Liver (tissue), 9 donors: Measurements from ENCODE around the gene CRIP1. TPM values are rescaled to one million over a fixed set of nuclear protein-coding genes. Genes with fewer than 3 reads are reported as not detected.
A peak's percentile ranks its signal among the peaks of the same experiment; 100 is the strongest.

Experiments
- DNase-seq: peaks from one replicate; pipeline ENCODE4 v3.0.0-alpha.2; 2017; ENCODE audit warnings: low spot score
- H3K27ac ChIP-seq, 2 donors: one replicate each; pipeline ENCODE4 v1.7.0; 2013; ENCODE audit warnings: inconsistent platforms in 2 of 2, low read length in 2 of 2, control low read depth in 1 of 2, low read depth in 1 of 2, mild to moderate bottlenecking in 1 of 2
- H3K27me3 ChIP-seq, 4 donors: one replicate each; pipeline versions ENCODE4 v1.6.1 to v1.7.0; 2013; ENCODE audit warnings: low read length in 3 of 4, inconsistent platforms in 1 of 4, mild to moderate bottlenecking in 1 of 4, moderate library complexity in 1 of 4; ENCODE audit not compliant: control insufficient read depth in 4 of 4, insufficient read depth in 4 of 4
- H3K36me3 ChIP-seq, 4 donors: one replicate each; pipeline versions ENCODE4 v1.6.1 to v1.7.0; 2013; ENCODE audit warnings: low read length in 3 of 4, mild to moderate bottlenecking in 3 of 4, low read depth in 1 of 4, moderate library complexity in 1 of 4; ENCODE audit not compliant: control insufficient read depth in 4 of 4, insufficient read depth in 3 of 4
- H3K4me1 ChIP-seq, 4 donors: one replicate each; pipeline versions ENCODE4 v1.6.1 to v1.7.0; 2013; ENCODE audit warnings: low read length in 3 of 4, mild to moderate bottlenecking in 3 of 4, moderate library complexity in 1 of 4; ENCODE audit not compliant: control insufficient read depth in 4 of 4, insufficient read depth in 4 of 4
- H3K4me3 ChIP-seq, 3 donors: one replicate each; pipeline versions ENCODE4 v1.6.1 to v1.7.0; 2013; ENCODE audit warnings: low read length in 3 of 3, control low read depth in 1 of 3, low read depth in 1 of 3, mild to moderate bottlenecking in 1 of 3
- H3K9ac ChIP-seq, 2 donors: one replicate each; pipeline ENCODE4 v1.7.0; 2013; ENCODE audit warnings: low read length in 2 of 2, mild to moderate bottlenecking in 2 of 2, moderate library complexity in 2 of 2, control low read depth in 1 of 2, low read depth in 1 of 2
- H3K9me3 ChIP-seq, 4 donors: one replicate each; pipeline versions ENCODE4 v1.6.1 to v1.7.0; 2013; ENCODE audit warnings: low read length in 3 of 4; ENCODE audit not compliant: control insufficient read depth in 4 of 4
- CTCF ChIP-seq: fragments of 150-350 bp; IDR thresholded peaks from 2 replicates; pipeline ENCODE4 v1.5.1; 2017; ENCODE audit warnings: improper control_type of control experiment, low read depth, low read length; ENCODE audit not compliant: missing input control
- EGR1 ChIP-seq, 2 donors: IDR thresholded peaks; 2 replicates each; pipeline ENCODE4 v1.6.1; 2016 to 2018; ENCODE audit warnings: antibody characterized with exemption in 2 of 2, low read depth in 2 of 2
- GABPA ChIP-seq, 2 donors: IDR thresholded peaks in 1 of 2; conservative IDR thresholded peaks in 1 of 2; 2 replicates each; pipeline ENCODE4 v1.6.1; 2016; ENCODE audit warnings: antibody characterized with exemption in 2 of 2, mild to moderate bottlenecking in 1 of 2, moderate library complexity in 1 of 2
- HNF4A ChIP-seq, 2 donors: conservative IDR thresholded peaks; 2 replicates each; pipeline ENCODE4 v1.6.1; 2016; ENCODE audit warnings: antibody characterized with exemption in 2 of 2, mild to moderate bottlenecking in 2 of 2
- HNF4G ChIP-seq: IDR thresholded peaks from 2 replicates; pipeline ENCODE4 v1.6.1; 2016; ENCODE audit warnings: antibody characterized with exemption
- JUND ChIP-seq, 2 donors: IDR thresholded peaks; 2 replicates each; pipeline ENCODE4 v1.6.1; 2016; ENCODE audit warnings: antibody characterized with exemption in 2 of 2
- RAD21 ChIP-seq, 2 donors: IDR thresholded peaks; 2 replicates each; pipeline ENCODE4 v1.6.1; 2016; ENCODE audit warnings: antibody characterized with exemption in 2 of 2, mild to moderate bottlenecking in 2 of 2
- RXRA ChIP-seq, 2 donors: IDR thresholded peaks; 2 replicates each; pipeline ENCODE4 v1.6.1; 2017 to 2018; ENCODE audit warnings: antibody characterized with exemption in 2 of 2, mild to moderate bottlenecking in 1 of 2
- TAF1 ChIP-seq: conservative IDR thresholded peaks from 2 replicates; pipeline ENCODE4 v1.6.1; 2016; ENCODE audit warnings: antibody characterized with exemption, mild to moderate bottlenecking
- YY1 ChIP-seq: IDR thresholded peaks from 2 replicates; pipeline ENCODE4 v1.6.1; 2016; ENCODE audit warnings: antibody characterized with exemption, mild to moderate bottlenecking
- WGBS: extraction: QIAGEN DNeasy Blood & Tissue Kit; methylation state at CpG from one replicate; pipeline ENCODE4 v1.1.7; 2013; 5-methylcytosine and 5-hydroxymethylcytosine counted together
- polyA plus RNA-seq, 2 donors: library from polyadenylated mRNA; stranded (reverse) in 1 of 2; unstranded in 1 of 2; fragments of 200-250 nt in 1 of 2; fragments of >200 nt in 1 of 2; fragmentation: Nextera tagmentation in 1 of 2; extraction: Ambion mirVana in 1 of 2; gene quantifications; one replicate each; pipeline versions ENCODE4 v1.2.1 to v1.2.3, GENCODE V29; 2013 to 2015
- total RNA-seq, 2 donors: library from RNA; depleted of rRNA; stranded (reverse); fragments of >200 nt; gene quantifications; one replicate each; pipeline ENCODE4 v1.2.3, GENCODE V29; 2014
- TF ChIP-seq, protein P1 (sequence below): IDR thresholded peaks from 2 replicates; pipeline ENCODE4 v1.6.1; 2016; ENCODE audit warnings: antibody characterized with exemption
- TF ChIP-seq, protein P2 (sequence below): IDR thresholded peaks from 2 replicates; pipeline ENCODE4 v1.6.1; 2016; ENCODE audit warnings: antibody characterized with exemption
- TF ChIP-seq, protein P3 (sequence below): IDR thresholded peaks from 2 replicates; pipeline ENCODE4 v1.6.1; 2016; ENCODE audit warnings: antibody characterized with exemption, mild to moderate bottlenecking
- donor health status: healthy.
- donor health status: healthy.
- donor health status: healthy.
- donor health status: healthy.
- donor health status: healthy.

Gene CRIP1
- total and polyA plus RNA-seq, 4 donors: 1.4 to 11.4 (median 3.9) TPM

GRCh38 chr14:105467249-105467941 is 19.3 kb upstream of the CRIP1 start:
- Histone ChIP-seq H3K27ac (no peak overlapping the region), H3K4me3 (no peak overlapping the region), H3K9me3 (no peaks in the 10 kb centered on the region), H3K36me3 (peaks cover 8 to 38% (median 21%) of the 10 kb centered on the region in 4 donors), H3K9ac (no peak overlapping the region), H3K27me3 (no peaks in the 10 kb centered on the region), H3K4me1 (peaks cover 9 to 30% (median 20%) of the 10 kb centered on the region in 4 donors)
- no peak for TF ChIP-seq GABPA (IDR thresholded peaks at IDR 0.05 in 1 of 2, conservative IDR thresholded peaks at IDR 0.05 in 1 of 2)
- WGBS: 95% methylated on average over 20 of the region's 20 CpGs
- no peak for DNase-seq

- peaks cover 7 to 35% (median 20%) of the 10 kb centered on the region in 4 donors for H3K36me3 ChIP-seq
- H3K27ac ChIP-seq: no peak overlapping the region
- H3K27me3 ChIP-seq: no peaks in the 10 kb centered on the region
- no peak overlapping the region for H3K4me3 ChIP-seq
- no peak for TF ChIP-seq RAD21 (IDR thresholded peaks at IDR 0.05)
- TF ChIP-seq, protein P1, sequence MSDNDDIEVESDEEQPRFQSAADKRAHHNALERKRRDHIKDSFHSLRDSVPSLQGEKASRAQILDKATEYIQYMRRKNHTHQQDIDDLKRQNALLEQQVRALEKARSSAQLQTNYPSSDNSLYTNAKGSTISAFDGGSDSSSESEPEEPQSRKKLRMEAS: no peak
- no peak for TF ChIP-seq JUND (IDR thresholded peaks at IDR 0.05)
- TF ChIP-seq EGR1 (IDR thresholded peaks at IDR 0.05; ENCODE audit: low read depth in 2 of 2): no peak
- no peak for TF ChIP-seq HNF4A (conservative IDR thresholded peaks at IDR 0.05)
- TF ChIP-seq CTCF: no peak
- no peak for TF ChIP-seq HNF4G
- H3K4me1 ChIP-seq: peaks cover 16 to 36% (median 25%) of the 10 kb centered on the region in 4 donors
- WGBS: 91% methylated on average over 22 of the region's 22 CpGs
- no peaks in the 10 kb centered on the region for H3K9me3 ChIP-seq
- no peak overlapping the region for H3K9ac ChIP-seq
- no peak for DNase-seq
Observed at GRCh38 chr14:105467942-105468471, 18.7 kb upstream of the CRIP1 start.

- Histone ChIP-seq H3K4me3 (no peak overlapping the region), H3K36me3 (peaks cover 2 to 31% (median 15%) of the 10 kb centered on the region in 4 donors), H3K27me3 (no peaks in the 10 kb centered on the region), H3K27ac (peak overlapping the region in 1 of 2 donors; percentile 8), H3K4me1 (peaks cover 16 to 42% (median 30%) of the 10 kb centered on the region in 4 donors), H3K9ac (no peak overlapping the region), H3K9me3 (no peaks in the 10 kb centered on the region)
- WGBS: 41% methylated on average over 19 of the region's 19 CpGs
- DNase-seq: no peak
- TF ChIP-seq EGR1 (IDR thresholded peaks at IDR 0.05; ENCODE audit: low read depth in 2 of 2) (no peak), JUND (IDR thresholded peaks at IDR 0.05) (no peak), CTCF (no peak), TAF1 (no peak), GABPA (IDR thresholded peaks at IDR 0.05 in 1 of 2, conservative IDR thresholded peaks at IDR 0.05 in 1 of 2) (no peak), HNF4A (conservative IDR thresholded peaks at IDR 0.05) (peak in 1 of 2 donors; percentile 10), YY1 (peak; percentile 13), HNF4G (no peak), RXRA (IDR thresholded peaks at IDR 0.05) (no peak)
- TF ChIP-seq, protein P1: no peak
- TF ChIP-seq, protein P2, sequence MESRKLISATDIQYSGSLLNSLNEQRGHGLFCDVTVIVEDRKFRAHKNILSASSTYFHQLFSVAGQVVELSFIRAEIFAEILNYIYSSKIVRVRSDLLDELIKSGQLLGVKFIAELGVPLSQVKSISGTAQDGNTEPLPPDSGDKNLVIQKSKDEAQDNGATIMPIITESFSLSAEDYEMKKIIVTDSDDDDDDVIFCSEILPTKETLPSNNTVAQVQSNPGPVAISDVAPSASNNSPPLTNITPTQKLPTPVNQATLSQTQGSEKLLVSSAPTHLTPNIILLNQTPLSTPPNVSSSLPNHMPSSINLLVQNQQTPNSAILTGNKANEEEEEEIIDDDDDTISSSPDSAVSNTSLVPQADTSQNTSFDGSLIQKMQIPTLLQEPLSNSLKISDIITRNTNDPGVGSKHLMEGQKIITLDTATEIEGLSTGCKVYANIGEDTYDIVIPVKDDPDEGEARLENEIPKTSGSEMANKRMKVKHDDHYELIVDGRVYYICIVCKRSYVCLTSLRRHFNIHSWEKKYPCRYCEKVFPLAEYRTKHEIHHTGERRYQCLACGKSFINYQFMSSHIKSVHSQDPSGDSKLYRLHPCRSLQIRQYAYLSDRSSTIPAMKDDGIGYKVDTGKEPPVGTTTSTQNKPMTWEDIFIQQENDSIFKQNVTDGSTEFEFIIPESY: no peak
- TF ChIP-seq, protein P3, sequence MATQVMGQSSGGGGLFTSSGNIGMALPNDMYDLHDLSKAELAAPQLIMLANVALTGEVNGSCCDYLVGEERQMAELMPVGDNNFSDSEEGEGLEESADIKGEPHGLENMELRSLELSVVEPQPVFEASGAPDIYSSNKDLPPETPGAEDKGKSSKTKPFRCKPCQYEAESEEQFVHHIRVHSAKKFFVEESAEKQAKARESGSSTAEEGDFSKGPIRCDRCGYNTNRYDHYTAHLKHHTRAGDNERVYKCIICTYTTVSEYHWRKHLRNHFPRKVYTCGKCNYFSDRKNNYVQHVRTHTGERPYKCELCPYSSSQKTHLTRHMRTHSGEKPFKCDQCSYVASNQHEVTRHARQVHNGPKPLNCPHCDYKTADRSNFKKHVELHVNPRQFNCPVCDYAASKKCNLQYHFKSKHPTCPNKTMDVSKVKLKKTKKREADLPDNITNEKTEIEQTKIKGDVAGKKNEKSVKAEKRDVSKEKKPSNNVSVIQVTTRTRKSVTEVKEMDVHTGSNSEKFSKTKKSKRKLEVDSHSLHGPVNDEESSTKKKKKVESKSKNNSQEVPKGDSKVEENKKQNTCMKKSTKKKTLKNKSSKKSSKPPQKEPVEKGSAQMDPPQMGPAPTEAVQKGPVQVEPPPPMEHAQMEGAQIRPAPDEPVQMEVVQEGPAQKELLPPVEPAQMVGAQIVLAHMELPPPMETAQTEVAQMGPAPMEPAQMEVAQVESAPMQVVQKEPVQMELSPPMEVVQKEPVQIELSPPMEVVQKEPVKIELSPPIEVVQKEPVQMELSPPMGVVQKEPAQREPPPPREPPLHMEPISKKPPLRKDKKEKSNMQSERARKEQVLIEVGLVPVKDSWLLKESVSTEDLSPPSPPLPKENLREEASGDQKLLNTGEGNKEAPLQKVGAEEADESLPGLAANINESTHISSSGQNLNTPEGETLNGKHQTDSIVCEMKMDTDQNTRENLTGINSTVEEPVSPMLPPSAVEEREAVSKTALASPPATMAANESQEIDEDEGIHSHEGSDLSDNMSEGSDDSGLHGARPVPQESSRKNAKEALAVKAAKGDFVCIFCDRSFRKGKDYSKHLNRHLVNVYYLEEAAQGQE: no peak
Observed at GRCh38 chr14:105468621-105469241, 18.0 kb upstream of the CRIP1 start.
